Activated CD4-positive, alpha-beta T cell treated with anti-CD3 and anti-CD28 coated beads, Interleukin-2, amount 50 U/mL, for 16 hours (primary cell): ENCODE data around the gene SPINT3.
"Not testable (repeated sequence)": the region's sequence is repeated elsewhere in the genome, so short reads cannot be mapped to it uniquely, and the experiment has no call there.

Source experiments
- DNase-seq: peaks from one replicate; pipeline ENCODE4 v3.0.0-alpha.2; 2020

SPINT3 gene

DNA sequence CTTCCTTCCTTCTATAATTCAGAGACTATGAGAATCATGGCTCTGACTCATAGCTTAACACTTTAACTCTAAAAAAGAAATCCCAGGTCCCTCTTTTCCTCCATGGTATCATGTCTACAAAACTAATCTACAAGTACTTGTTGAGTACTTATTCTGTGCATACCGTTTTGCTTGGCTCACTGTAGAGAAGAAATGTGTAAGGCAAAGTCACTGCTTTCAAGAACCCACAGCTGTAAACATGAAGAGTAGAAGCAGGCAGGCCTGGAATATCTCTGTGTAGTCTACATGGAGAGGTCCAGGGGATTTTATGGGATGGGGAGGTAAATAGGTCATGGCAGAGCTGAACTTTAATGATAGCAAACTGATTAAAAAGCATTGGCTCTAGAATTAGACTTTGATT lies 13.8 kb downstream of the SPINT3 start:
- DNase-seq, result no peak

DNA sequence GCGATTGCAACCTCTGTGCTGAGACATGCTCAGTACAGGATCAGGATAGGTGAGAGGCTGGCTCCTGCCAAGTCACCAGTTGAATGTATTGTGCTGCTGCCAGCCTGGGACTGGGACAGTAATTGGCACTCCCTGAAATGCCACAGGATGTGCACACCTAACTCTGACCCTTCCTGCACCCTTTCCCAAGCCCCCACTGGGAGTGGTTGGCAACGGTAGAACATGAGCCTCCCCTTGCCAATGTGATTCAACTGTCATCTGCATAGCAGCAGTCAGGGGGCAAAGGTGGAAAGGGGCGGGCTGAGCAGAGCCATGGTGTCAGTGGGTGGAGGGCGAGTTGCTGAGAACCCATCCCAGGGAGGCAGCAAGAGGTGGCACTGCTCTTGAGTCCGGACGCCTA lies 15.4 kb downstream of the SPINT3 start:
- DNase-seq, result no peak

DNA sequence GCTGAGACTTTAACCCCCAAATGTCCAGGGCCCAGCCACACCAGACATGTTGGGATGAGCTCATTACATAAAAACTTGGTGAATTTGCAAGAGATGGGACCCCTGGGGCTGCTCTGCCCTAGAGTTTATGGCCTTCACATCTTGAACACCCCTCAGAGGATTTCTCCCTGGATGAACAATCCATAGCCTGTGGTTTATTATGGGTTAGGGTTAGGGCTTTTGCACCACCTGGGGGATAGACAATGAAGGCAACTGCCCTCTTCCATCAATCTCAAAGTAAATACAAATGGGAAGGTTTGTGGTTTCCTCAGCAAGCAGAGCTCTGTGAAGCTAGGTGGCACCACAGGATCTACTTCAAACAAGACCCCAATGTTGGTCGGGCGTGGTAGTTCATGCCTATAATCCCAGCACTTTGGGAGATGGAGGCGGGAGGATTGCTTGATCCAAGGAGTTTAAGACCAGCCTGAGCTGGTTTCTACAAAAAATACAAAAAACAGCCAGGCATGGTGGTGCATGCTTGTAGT lies 17.4 kb downstream of the SPINT3 start:
- no peak for DNase-seq

- DNase-seq, result no peak
These were observed 19.3 kb downstream of the SPINT3 start for GRCh38 chr20:45496166-45496565.

DNA sequence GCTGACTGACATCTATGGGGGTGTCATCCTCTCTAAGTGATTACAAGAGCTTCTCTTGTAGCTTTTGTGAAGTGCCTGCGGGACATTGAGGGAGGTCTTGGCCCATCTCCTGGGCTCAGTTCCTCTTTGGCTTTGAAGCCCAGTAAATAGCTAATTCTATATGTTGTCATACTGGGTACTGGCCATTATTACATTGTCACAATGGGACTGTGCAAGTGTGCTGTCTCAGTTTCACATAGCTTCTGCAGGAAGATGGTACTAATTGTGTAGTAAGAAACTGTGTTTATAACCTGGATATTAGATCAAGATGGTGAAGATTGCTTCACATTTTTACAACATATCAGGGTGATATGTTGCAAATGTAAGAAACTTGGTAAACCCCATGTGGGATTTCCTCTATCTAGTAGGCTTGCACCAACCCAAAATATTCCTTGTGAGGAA lies 19.9 kb downstream of the SPINT3 start:
- DNase-seq, result no peak

GRCh38 chr20:45489083-45489531 lies 26.3 kb downstream of the SPINT3 start:
- no peak for DNase-seq

DNA sequence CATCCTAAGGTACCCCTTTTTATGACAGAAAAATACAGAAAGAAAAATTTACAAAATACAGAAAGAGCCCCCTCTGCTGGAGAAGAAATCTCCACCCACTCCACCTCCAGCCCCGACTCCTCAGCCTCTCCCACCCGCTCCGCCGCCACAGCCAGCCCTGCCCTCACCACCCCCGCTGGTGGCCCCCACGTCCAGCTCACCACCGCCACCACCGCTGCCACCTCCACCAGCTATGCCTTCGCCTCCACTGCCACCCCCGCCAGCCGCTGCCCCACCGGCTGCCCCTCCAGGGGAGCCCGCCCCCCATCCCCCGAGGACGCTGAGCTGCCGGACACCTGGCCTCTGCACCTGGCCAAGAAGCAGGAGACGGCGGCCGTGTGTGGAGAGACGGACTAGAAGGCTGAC lies 28.2 kb downstream of the SPINT3 start:
- DNase-seq, result no peak

DNA sequence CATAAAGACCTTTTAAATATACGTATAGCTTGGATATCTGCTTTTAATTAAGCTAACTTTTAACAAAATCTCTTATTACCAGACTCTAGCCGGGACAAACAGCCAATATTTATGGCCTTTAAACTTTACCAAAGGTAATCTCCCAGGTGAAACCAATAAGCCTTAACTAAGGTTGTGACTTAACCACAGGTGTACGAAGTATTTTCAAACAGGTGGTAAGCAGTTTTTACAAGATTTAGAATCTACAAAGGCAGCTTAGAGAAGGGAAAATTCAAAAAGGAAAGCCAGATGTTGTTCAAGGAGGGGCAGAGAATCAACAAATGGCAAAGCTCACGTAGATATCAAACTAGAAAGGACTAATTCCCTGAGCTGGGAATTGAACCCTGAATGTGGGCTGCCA lies 30.0 kb downstream of the SPINT3 start:
- DNase-seq, result no peak

- DNase-seq, result no peak
These were observed 30.7 kb downstream of the SPINT3 start for GRCh38 chr20:45484676-45485075.

- DNase-seq, result no peak
These were observed 35.6 kb downstream of the SPINT3 start for GRCh38 chr20:45479822-45480221.

DNA sequence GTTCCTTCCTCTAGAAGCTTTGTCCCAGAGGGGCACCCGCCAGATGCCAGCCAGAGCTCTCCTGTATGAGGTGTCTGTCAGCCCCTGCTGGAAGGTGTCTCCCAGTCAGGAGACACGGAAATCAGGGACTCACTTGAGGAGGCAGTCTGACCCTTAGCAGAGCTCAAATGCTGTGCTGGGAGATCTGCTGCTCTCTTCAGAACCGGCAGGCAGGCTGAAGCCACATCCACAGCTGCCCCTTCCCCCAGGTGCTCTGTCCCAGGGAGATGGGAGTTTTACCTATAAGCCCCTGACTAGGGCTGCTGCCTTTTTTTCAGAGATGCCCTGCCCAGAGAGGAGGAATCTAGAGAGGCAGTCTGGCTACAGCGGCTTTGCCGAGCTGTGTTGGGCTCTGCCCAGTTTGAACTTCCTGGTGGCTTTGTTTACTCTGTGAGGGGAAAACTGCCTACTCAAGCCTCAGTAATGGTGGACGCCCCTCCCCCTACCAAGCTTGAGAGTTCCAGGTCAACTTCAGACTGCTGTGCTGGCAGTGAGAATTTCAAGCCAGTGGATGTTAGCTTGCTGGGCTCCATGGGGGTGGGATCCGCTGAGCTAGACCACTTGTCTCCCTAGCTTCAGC lies 37.8 kb downstream of the SPINT3 start:
- not testable (repeated sequence) for DNase-seq

- not testable (repeated sequence) for DNase-seq
These were observed 43.1 kb downstream of the SPINT3 start for GRCh38 chr20:45472286-45472685.

GRCh38 chr20:45470937-45471336 lies 44.5 kb downstream of the SPINT3 start:
- DNase-seq, result no peak

- no peak for DNase-seq
These were observed 45.0 kb downstream of the SPINT3 start for GRCh38 chr20:45470262-45470931.

GRCh38 chr20:45469336-45470261 lies 45.8 kb downstream of the SPINT3 start, which contains the start of gene WFDC2:
WFDC2 (plus strand) TSS chr20:45469753; CDS start chr20:45469782, 29 bp downstream.
- no peak for DNase-seq

- DNase-seq, result no peak
These were observed 47.6 kb downstream of the SPINT3 start for GRCh38 chr20:45467861-45468260.

- no peak for DNase-seq
These were observed 48.2 kb downstream of the SPINT3 start for GRCh38 chr20:45467172-45467571.

DNA sequence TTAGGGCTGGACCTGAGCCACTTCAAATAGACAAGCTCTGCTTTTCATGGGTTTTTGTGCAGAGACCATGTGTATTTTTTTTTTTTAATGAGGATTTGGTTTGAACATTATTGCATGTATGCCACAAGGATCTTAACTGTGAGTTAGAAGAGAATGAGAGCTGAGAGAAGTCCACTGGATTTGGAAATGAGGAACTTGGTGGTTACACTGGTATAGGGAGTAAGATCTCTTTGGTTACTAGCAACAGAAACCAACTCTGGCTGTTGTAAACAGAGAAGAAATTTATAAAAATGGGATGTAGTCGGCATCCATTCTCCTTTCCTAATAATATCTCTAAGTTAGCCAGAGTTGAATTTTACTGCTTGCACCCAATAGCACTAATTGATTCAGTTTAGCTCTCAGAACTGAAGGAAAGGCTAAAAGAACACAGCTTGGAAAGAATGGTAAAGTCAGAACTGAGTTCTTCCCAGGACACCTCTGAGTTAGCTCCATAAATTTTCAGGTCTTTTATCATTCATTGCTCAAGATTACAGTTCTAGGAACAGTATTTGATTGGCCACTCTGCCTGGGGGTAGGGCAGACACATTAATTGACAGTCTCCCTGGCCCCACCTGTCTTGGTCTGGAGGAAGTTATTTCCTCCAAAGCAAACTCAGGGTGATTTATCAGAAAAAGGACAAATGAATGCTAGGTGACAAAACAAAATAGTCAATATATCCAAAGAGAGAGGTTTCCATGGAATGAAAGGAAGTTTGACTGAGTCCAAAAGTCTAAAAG lies 49.7 kb downstream of the SPINT3 start:
- no peak for DNase-seq

DNA sequence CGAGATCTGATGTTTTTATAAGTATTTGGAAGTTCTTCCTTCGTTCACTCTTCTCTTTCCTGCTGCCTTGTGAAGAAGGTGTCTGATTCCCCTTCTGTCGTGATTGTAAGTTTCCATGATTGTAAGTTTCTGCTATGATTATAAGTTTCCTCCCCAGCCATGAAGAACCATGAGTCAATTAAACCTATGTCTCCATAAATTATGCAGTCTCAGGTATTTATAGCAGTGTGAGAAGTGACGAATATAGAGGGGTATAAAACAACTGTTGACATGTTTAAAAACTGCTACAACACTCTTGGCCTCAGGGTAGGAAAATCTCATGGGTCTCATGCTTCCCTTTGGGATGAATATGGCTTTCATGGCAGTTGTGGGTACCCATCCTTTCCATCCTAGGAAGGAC lies 51.7 kb downstream of the SPINT3 start:
- DNase-seq, result no peak

DNA sequence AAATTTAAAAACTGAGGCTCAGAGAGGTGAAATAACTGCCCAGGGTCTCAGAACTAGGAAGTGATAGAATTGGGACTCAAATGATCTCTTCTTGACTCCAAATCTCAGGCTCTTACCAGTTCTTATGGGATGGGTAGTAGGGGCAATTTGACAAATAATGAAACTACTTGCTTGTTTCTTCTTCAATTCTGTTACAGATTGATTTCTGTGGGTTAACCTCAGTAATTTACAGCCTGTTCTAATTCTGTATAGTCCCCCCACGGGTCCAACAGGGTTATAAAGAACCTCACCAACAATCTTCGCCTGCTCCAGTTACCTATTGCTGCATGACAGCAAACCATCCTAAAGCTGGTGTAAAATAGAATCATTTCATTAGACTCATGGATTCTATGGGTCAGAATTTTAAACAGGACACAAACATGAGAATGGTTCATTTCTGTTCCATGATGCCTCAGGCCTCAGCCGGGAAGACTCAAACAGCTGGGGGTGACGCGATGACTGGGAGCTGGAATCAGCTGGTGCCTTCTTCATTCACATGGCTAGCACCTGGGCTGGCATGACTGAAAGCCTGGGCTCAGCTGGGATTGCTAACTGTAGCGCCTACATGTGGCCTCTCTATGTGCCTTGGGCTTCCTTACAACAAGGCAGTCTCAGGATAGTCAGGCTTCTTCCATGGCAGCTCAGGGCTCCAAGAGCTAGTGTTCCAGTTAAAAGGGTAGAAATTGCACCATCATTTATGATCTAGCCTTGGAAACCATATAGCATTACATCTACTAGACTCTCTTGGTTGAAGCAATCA lies 52.5 kb downstream of the SPINT3 start:
- DNase-seq, result no peak
